Fibroblast of mammary gland (primary cell): ENCODE data around the gene USH2A.
A peak's percentile ranks its signal among the peaks of the same experiment; 100 is the strongest.

ENCODE experiments used
- DNase-seq: peaks from one replicate; pipeline ENCODE4 v3.0.0-alpha.2; 2010; ENCODE audit warnings: low read depth
- H3K4me3 ChIP-seq: 2 replicates; pipeline ENCODE4 v1.5.1; 2011; ENCODE audit warnings: low read depth, mild to moderate bottlenecking, low read length, moderate library complexity; ENCODE audit not compliant: control insufficient read depth
- TF ChIP-seq, protein P1 (sequence below): conservative IDR thresholded peaks from 2 replicates; pipeline ENCODE4 v1.5.1; 2011; ENCODE audit warnings: low read depth, low read length, inconsistent platforms; ENCODE audit not compliant: control insufficient read depth, insufficient read depth

Gene USH2A

DNA sequence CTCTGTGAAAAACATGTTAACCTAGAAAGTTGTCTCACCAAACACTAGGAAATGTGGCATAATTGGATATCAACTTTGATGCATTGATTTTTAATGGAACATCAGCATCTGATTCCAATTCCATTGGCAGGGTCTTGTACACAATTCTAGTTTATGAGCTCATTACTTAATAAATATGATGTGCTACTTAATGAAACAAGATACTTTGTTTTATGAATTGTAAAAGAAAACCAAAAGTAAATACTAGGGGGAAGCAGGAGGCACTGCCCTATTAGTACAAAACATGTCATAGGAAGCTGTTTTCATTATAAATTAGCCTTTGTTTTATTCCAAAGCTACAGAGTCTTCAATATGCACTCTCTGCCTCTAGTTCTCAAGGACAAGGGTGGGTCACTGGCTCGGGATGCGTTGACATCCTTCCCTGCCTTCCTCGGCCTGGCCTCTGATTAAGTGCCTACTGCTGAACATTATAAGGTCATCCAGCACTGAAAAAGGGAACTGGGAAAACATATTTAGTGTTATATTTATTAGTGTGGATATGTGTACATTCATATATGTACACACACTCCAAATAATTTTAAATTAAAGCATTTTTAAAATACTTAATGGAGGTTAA is 185.2 kb downstream of the USH2A start:
- H3K4me3 ChIP-seq, result no peak overlapping the region
- DNase-seq, result no peak
- TF ChIP-seq, protein P1, sequence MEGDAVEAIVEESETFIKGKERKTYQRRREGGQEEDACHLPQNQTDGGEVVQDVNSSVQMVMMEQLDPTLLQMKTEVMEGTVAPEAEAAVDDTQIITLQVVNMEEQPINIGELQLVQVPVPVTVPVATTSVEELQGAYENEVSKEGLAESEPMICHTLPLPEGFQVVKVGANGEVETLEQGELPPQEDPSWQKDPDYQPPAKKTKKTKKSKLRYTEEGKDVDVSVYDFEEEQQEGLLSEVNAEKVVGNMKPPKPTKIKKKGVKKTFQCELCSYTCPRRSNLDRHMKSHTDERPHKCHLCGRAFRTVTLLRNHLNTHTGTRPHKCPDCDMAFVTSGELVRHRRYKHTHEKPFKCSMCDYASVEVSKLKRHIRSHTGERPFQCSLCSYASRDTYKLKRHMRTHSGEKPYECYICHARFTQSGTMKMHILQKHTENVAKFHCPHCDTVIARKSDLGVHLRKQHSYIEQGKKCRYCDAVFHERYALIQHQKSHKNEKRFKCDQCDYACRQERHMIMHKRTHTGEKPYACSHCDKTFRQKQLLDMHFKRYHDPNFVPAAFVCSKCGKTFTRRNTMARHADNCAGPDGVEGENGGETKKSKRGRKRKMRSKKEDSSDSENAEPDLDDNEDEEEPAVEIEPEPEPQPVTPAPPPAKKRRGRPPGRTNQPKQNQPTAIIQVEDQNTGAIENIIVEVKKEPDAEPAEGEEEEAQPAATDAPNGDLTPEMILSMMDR, result no peak

DNA sequence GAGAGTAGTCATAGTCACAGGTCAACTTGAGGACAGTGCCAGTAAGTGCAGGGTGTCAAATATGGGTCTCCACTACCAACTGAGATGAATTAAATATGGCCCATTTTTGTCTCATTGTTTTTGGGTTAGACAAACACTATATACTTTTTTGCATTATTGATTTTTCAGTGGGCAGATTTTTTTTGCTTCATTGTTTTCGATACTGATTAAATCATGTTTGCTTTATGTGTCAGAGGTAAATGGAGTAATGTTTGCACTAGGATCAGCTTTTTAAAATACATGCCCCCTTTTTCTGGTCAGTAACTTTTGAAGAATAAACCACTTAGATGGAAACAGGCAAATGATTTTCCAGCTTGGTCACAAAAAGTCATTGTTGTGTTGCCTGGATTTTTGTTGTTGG is 199.0 kb downstream of the USH2A start:
- no peak for DNase-seq
- TF ChIP-seq, protein P1, result no peak

GRCh38 chr1:216223486-216223885 is 199.8 kb downstream of the USH2A start:
- TF ChIP-seq, protein P1, result no peak
- H3K4me3 ChIP-seq, result no peak overlapping the region
- no peak for DNase-seq

More for the DNA sequence above, 199.0 kb downstream of the USH2A start:
- H3K4me3 ChIP-seq, result no peak overlapping the region

GRCh38 chr1:216222288-216222687 is 201.0 kb downstream of the USH2A start:
- DNase-seq, result no peak
- TF ChIP-seq, protein P1, result no peak
- no peak overlapping the region for H3K4me3 ChIP-seq

- TF ChIP-seq, protein P1, result peak; percentile 84
- H3K4me3 ChIP-seq, result peak overlapping the region; percentile 38
- peak; percentile 74 for DNase-seq
These were observed 202.0 kb downstream of the USH2A start for GRCh38 chr1:216221260-216221700.

DNA sequence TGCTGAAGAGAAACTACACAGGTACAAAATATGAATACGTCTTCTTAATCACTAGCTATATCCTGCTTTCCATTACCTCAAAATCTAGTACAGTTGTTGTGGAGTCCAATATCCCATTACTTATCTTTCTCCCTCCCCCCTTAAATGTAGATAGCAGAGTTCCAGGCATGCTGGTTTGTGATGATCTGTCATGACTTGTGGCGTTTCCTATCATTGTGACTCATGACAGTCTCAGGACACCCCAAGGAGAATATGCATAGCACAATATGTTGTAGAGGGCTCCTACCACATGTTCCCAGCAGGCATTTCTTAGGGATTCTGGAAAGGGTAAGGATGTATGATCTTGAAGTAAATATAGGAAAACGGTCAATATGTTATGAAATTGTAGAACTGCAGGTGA is 206.9 kb downstream of the USH2A start:
- H3K4me3 ChIP-seq, result no peak overlapping the region

GRCh38 chr1:216215169-216215568 is 208.1 kb downstream of the USH2A start:
- no peak for DNase-seq
- TF ChIP-seq, protein P1, result no peak
- no peak overlapping the region for H3K4me3 ChIP-seq

More for the DNA sequence above, 206.9 kb downstream of the USH2A start:
- no peak for DNase-seq
- TF ChIP-seq, protein P1, result no peak
